ENCODE measurements around the gene GBA2. TPM values are rescaled to one million over a fixed set of nuclear protein-coding genes. Genes with fewer than 3 reads are reported as not detected.

Gene GBA2
- total RNA-seq, 2 experiments from 2014 or later, result 19.6 to 23.7 TPM

DNA sequence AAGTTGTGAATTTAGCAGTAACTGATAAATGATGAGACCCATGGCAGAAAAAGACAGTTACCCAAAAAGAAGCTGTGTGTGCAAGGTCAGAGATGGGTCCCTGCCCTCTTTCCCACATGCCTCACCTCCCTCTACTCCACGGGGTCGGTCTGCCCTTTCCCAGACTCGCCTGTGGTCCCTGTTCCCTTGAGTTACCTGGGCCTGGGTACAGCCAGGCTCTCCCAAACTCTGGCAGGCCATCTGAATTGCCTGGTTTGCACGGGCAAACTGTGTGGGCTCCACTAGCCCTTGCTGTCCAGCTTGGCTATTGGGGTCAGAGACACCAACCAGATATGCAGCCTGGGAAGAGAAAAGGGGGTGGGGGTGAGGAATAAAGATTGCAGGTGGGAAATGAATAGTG is 40.9 kb downstream of the GBA2 start:
- H3K27ac Mint-ChIP-seq, result no peak overlapping the region
- ChIA-PET CTCF (interaction anchor here (0.6 kb wide), 1 partner anchor 80 kb away, joined by 3 read pairs; no protein-coding TSS in a partner anchor), POLR2A (interaction anchor here (0.7 kb wide), 1 partner anchor 12 kb away, joined by 3 read pairs; no protein-coding TSS in a partner anchor)
- no peaks in the 10 kb centered on the region for H3K9me3 Mint-ChIP-seq (ENCODE audit: low read depth)
- peaks cover 75% of the 10 kb centered on the region for H3K36me3 Mint-ChIP-seq (ENCODE audit: low read depth)
- intact Hi-C loops (cut with DNase I, micrococcal nuclease), result no loop called here
- ATAC-seq (no peak), DNase-seq (no peak)
- no peaks in the 10 kb centered on the region for H3K27me3 Mint-ChIP-seq
- H3K4me1 Mint-ChIP-seq, result peaks cover 7% of the 10 kb centered on the region
- no peak overlapping the region for H3K4me3 Mint-ChIP-seq

DNA sequence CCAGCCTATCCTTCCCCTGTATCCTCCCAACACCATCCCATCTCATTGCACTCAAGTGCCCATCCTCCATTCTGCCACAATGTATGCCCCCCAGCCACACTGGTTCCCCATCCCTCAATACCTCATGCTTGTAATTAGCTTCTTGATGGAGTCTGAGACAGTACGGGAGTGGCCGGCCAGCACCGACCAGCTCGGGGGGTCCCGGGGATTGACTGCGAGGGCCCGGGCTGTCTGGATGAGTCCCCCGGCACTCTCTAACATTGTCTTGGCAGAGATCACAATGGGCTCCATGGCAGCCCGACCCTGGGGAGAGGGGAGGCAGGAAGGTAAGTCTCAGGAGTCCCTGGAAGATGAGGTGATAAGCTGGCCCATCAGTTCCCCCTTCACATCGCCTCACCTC is 42.1 kb downstream of the GBA2 start:
- ChIA-PET POLR2A (interaction anchor here (1.1 kb wide), 1 partner anchor 11 kb away, joined by 4 read pairs; no protein-coding TSS in a partner anchor), CTCF (interaction anchor here (1.7 to 2.3 kb wide), 2 partner anchors 10 to 12 kb away, joined by 5 to 9 read pairs; no protein-coding TSS in a partner anchor)
- DNase-seq (no peak), ATAC-seq (no peak)
- Mint-ChIP-seq H3K36me3 (ENCODE audit: low read depth) (peaks cover 71% of the 10 kb centered on the region), H3K9me3 (ENCODE audit: low read depth) (no peaks in the 10 kb centered on the region), H3K4me1 (peaks cover 4% of the 10 kb centered on the region), H3K27ac (no peak overlapping the region), H3K4me3 (no peak overlapping the region), H3K27me3 (no peaks in the 10 kb centered on the region)
- intact Hi-C loops (cut with DNase I, micrococcal nuclease), result no loop called here

DNA sequence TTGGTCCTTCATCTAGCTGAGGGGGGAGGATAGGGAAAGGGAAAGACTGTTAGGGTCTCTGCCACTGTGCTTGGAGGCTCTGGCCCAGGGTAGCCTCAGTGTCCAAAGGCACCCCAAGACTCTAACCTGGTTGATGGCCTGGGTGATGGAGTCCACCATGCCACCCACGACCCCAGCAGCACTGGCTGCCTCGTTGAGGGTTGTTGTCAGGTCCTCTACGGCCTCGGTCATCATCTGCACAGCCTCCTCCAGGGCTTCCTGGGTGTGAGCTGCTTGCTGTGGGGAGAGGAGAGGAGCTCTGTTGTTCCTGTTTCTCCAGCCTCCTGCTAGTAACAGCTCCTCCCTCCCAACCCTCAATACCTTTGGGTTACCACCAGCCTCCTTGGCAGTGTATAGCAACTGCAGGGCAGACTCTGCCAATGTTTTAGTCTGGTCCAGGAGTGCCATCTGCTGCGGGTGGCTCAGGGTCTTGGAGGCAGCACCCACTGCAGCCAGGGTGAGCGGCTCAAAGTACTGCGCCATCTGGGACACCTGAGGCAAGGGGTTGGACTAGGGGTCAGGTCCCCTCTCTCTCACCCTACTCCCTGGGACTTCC is 43.1 kb downstream of the GBA2 start:
- intact Hi-C loops (cut with DNase I, micrococcal nuclease), result no loop called here
- H3K36me3 Mint-ChIP-seq (ENCODE audit: low read depth), result peaks cover 64% of the 10 kb centered on the region
- H3K4me1 Mint-ChIP-seq, result no peaks in the 10 kb centered on the region
- DNase-seq (no peak), ATAC-seq (no peak)
- no peaks in the 10 kb centered on the region for H3K9me3 Mint-ChIP-seq (ENCODE audit: low read depth)
- no peak overlapping the region for H3K4me3 Mint-ChIP-seq
- ChIA-PET POLR2A (interaction anchor here (1.1 kb wide), 1 partner anchor 10 kb away, joined by 4 read pairs; no protein-coding TSS in a partner anchor), CTCF (interaction anchor here (0.6 to 2.3 kb wide), 6 partner anchors 9 to 107 kb away, joined by 3 to 9 read pairs (median 3); partner anchors contain the start of gene ARHGEF39)
- no peaks in the 10 kb centered on the region for H3K27me3 Mint-ChIP-seq
- no peak overlapping the region for H3K27ac Mint-ChIP-seq

DNA sequence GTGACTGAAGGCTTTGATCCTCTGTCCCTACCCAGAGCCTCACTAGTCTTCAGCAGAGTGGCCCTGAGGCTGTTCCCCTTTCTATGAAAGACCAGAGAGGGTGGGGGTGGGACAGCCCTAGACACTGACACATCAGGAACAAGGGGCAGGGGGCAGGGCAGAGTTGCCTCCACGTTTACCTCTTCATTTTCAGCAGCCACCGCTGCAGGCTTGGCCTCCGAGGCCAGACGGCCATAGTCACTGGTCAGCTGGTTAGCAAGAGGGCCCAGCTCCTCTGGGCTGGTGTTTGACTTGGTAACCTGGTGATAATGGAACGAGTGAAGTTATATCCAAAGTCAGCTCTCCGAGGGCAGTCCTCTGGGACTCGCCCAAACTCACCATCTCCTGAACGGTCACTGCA is 43.7 kb downstream of the GBA2 start:
- CTCF ChIA-PET, result interaction anchor here (0.6 to 2.3 kb wide), 5 partner anchors 9 to 107 kb away, joined by 3 to 9 read pairs (median 3); no protein-coding TSS in a partner anchor
- Mint-ChIP-seq H3K36me3 (ENCODE audit: low read depth) (peaks cover 59% of the 10 kb centered on the region), H3K4me3 (no peak overlapping the region), H3K4me1 (no peaks in the 10 kb centered on the region), H3K27me3 (no peaks in the 10 kb centered on the region), H3K27ac (no peak overlapping the region), H3K9me3 (ENCODE audit: low read depth) (no peaks in the 10 kb centered on the region)
- DNase-seq (no peak), ATAC-seq (no peak)
- POLR2A ChIA-PET, result no interaction called here
- intact Hi-C loops (cut with DNase I, micrococcal nuclease), result no loop called here

DNA sequence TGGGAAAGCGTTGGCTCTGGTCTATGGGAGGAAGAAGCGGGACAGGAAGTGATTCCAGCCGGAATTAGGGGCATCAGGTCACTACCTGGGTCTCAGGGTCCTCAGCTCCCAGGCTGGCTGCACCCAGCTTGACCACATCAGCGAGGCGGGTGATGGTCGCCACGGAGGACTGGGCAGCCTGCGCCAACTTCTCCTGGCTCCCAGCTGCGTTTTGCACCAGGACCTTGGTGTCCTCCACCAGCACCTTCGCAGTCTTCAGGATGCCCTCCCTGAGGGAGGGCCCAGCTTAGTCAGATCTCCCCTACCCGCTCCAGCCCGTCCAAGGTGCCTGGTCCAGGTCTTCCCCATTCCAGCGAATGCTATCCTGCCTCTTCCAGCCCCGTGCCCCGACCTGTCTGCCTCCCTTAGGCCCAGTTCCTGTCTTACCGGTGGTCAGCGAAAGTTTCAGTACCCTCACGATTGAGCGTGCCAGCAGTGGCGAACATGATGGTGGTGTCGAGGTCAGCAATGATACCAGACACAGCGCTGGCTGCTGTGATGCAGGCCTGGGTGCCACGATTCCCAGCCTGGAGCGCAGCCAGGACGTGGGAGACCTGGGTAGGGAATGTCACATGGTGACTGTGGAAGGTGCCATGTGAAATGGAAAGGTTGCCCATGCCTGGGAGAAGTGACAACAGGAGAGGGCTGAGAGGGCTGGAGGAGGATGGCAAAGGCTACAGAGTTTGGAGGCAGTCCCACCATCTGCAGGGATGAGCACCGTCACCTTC is 44.9 kb downstream of the GBA2 start:
- no peaks in the 10 kb centered on the region for H3K27me3 Mint-ChIP-seq
- intact Hi-C loops (cut with DNase I, micrococcal nuclease), result no loop called here
- H3K36me3 Mint-ChIP-seq (ENCODE audit: low read depth), result peaks cover 53% of the 10 kb centered on the region

DNA sequence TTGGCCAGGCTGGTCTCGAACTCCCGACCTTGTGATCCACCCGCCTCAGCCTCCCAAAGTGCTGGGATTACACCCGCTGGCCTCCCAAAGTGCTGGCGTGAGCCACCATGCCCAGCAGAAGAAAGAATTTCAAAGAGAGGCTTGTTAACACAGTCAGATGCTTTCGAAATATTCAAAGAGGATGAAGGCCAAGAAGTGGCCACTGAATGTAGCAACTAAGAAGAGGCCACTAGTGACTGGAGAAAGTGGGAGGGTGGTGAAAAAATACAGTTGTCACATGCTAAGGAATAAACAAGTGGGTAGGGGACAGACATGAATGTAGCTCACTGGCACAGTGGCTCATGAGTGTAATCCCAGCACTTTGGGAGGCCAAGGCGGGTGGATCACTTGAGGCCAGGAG is 46.3 kb downstream of the GBA2 start:
- Mint-ChIP-seq H3K27ac (no peak overlapping the region), H3K4me1 (no peaks in the 10 kb centered on the region), H3K36me3 (ENCODE audit: low read depth) (peaks cover 44% of the 10 kb centered on the region), H3K4me3 (no peak overlapping the region), H3K27me3 (no peaks in the 10 kb centered on the region), H3K9me3 (ENCODE audit: low read depth) (no peaks in the 10 kb centered on the region)
- ChIA-PET POLR2A (no interaction called here), CTCF (interaction anchor here (0.7 kb wide), 1 partner anchor 175 kb away, joined by 3 read pairs; no protein-coding TSS in a partner anchor)
- no peak for DNase-seq
- ATAC-seq, result no peak
- intact Hi-C loops (cut with DNase I, micrococcal nuclease), result no loop called here

More for the DNA sequence above, 44.9 kb downstream of the GBA2 start:
- ChIA-PET CTCF (interaction anchor here (0.5 to 1.0 kb wide), 2 partner anchors 93 to 638 kb away, joined by 3 to 7 read pairs; no protein-coding TSS in a partner anchor), POLR2A (no interaction called here)
- Mint-ChIP-seq H3K27ac (no peak overlapping the region), H3K4me1 (no peaks in the 10 kb centered on the region), H3K4me3 (no peak overlapping the region), H3K9me3 (ENCODE audit: low read depth) (no peaks in the 10 kb centered on the region)
- no peak for ATAC-seq
- no peak for DNase-seq

DNA sequence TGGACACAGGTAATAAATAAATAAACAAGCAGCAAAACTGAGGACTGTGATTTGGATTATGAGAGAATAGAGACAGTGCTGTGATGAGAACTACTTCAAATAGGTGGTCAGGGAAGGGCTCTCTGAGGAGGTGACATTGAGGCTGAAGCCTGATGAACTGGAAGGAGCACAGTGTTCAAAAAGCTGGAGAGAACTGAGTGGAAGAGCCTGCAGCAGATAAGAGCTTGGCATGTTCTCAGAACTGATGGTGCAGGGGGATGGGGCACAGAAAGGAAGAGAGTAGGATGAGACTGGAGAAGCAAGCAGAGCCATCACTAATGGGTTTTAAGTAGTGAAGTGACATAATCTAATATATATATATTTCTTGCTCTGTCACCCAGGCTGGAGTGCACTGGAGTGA is 48.1 kb downstream of the GBA2 start:
- Mint-ChIP-seq H3K9me3 (ENCODE audit: low read depth) (no peaks in the 10 kb centered on the region), H3K27me3 (no peaks in the 10 kb centered on the region), H3K36me3 (ENCODE audit: low read depth) (peaks cover 43% of the 10 kb centered on the region), H3K27ac (no peak overlapping the region), H3K4me1 (peaks cover 1% of the 10 kb centered on the region), H3K4me3 (no peak overlapping the region)
- intact Hi-C loops (cut with DNase I, micrococcal nuclease), result no loop called here
- ChIA-PET CTCF (interaction anchor here (0.6 to 1.4 kb wide), 8 partner anchors 13 to 1521 kb away, joined by 3 to 4 read pairs (median 3); no protein-coding TSS in a partner anchor), POLR2A (no interaction called here)
- no peak for DNase-seq
- ATAC-seq, result no peak

DNA sequence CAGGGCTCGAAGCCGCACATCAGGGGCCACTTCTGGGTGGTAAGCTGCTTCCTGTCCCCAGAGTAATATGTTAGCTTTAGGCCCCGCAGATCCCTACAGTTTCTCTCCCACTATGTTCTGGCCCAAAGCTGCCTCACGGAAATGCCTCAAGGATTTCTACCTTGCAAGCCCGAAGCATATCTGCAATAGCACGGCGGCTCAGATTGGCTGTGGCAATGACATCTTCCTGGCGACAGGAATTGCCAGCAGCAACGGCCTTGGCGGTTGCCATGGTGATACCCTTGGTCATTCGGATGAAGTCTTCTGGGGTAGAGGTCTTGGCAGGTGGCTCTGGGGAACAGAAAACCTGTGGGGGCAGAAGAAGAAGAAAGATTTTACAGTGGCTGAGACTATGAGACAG is 49.0 kb downstream of the GBA2 start:
- no peak overlapping the region for H3K4me3 Mint-ChIP-seq
- ChIA-PET POLR2A (no interaction called here), CTCF (interaction anchor here (0.9 to 1.4 kb wide), 2 partner anchors 12 to 96 kb away, joined by 3 read pairs; no protein-coding TSS in a partner anchor)
- no peaks in the 10 kb centered on the region for H3K9me3 Mint-ChIP-seq (ENCODE audit: low read depth)
- H3K27me3 Mint-ChIP-seq, result no peaks in the 10 kb centered on the region
- no peak overlapping the region for H3K27ac Mint-ChIP-seq
- DNase-seq (no peak), ATAC-seq (no peak)
- peaks cover 40% of the 10 kb centered on the region for H3K36me3 Mint-ChIP-seq (ENCODE audit: low read depth)
- peaks cover 1% of the 10 kb centered on the region for H3K4me1 Mint-ChIP-seq
- intact Hi-C loops (cut with DNase I, micrococcal nuclease), result no loop called here

DNA sequence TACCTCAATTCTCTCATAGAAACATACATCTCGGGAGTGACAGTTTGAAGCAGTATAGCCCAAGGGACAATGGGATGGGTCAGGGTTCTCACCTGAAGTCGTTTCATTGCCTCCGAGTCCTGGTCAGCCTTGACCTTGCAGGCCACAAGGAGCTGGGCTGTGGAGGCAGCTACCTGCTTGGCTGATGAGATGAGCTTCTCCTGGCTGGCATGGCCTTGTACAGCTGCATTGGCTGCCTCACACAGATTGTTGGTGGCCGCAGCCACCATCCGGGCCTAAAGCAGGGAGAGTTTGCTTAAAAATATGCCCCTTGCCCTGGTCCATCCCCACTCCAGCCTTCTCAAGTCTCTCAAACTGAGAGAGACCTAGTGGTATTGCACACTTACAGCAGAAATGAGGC is 50.8 kb downstream of the GBA2 start:
- ChIA-PET POLR2A (no interaction called here), CTCF (interaction anchor here (0.6 to 5.7 kb wide), 6 partner anchors 10 to 190 kb away, joined by 3 to 68 read pairs (median 4); partner anchors contain the start of genes CA9, CREB3 and TLN1)
- ATAC-seq (no peak), DNase-seq (no peak)
- H3K36me3 Mint-ChIP-seq (ENCODE audit: low read depth), result peaks cover 27% of the 10 kb centered on the region
- no peaks in the 10 kb centered on the region for H3K27me3 Mint-ChIP-seq
- H3K27ac Mint-ChIP-seq, result no peak overlapping the region
- intact Hi-C loops (cut with DNase I, micrococcal nuclease), result loop anchor here in 1 of 2 experiments (5.0 kb wide), 1 partner anchor 41 kb away; the partner anchor contains the start of genes CCDC107 and RMRP
- H3K4me3 Mint-ChIP-seq, result no peak overlapping the region
- peaks cover 1% of the 10 kb centered on the region for H3K4me1 Mint-ChIP-seq
- no peaks in the 10 kb centered on the region for H3K9me3 Mint-ChIP-seq (ENCODE audit: low read depth)

DNA sequence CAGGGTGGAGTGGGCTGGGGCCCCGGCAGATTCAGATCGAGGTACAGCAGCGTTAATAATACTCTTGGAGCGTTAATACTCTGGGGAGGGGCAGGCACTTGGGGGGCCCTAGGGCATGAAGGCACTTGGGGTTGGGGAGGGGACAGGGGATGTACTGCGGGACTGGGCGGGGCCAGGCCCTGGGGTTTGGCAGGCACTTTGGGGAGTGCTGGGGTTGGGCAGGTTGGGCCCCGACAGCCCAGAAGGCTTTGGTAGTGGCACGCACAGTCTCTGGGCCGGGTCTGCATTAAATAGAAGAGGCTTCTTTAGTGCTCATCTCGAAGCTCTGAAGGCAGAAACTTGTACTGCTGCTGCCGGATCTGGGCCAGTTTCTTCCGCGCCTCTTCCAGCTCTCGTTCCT is 51.5 kb downstream of the GBA2 start:
- ATAC-seq, result no peak
- intact Hi-C loops (cut with DNase I, micrococcal nuclease), result loop anchor here in 1 of 2 experiments (5.0 kb wide), 1 partner anchor 40 kb away; the partner anchor contains the start of genes CCDC107 and RMRP
- DNase-seq, result no peak
- Mint-ChIP-seq H3K9me3 (ENCODE audit: low read depth) (no peaks in the 10 kb centered on the region), H3K27ac (no peak overlapping the region), H3K4me3 (no peak overlapping the region), H3K36me3 (ENCODE audit: low read depth) (peaks cover 22% of the 10 kb centered on the region), H3K4me1 (peaks cover 1% of the 10 kb centered on the region), H3K27me3 (no peaks in the 10 kb centered on the region)
- ChIA-PET POLR2A (interaction anchor here (0.6 kb wide), 1 partner anchor 98 kb away, joined by 3 read pairs; no protein-coding TSS in a partner anchor), CTCF (interaction anchor here (0.6 to 5.7 kb wide), 19 partner anchors 8 to 219 kb away, joined by 3 to 68 read pairs (median 6); partner anchors contain the start of genes CCDC107, CREB3, GBA2 and RGP1)
